HEK293 (cell line): ENCODE measurements around the gene GPR153.

Source experiments
- CTCF ChIA-PET: fragments of 350-600 bp; formaldehyde crosslinking; extraction: SDS; loops from one replicate; lab custom pipeline; 2021; ENCODE audit warnings: antibody characterized with exemption; lab: Yijun Ruan, JAX
- POLR2A ChIA-PET: fragments of 300-600 bp; formaldehyde crosslinking; extraction: SDS; loops from one replicate; lab custom pipeline; 2020; ENCODE audit warnings: antibody characterized with exemption, inconsistent platforms; lab: Yijun Ruan, JAX
- H3K27ac ChIP-seq: fragments of 200-500 bp; sonication (Bioruptor generic); 2 replicates; pipeline ENCODE4 v1.5.1; 2014; ENCODE audit warnings: low read depth, low read length, control low read depth, inconsistent platforms; ENCODE audit errors: extremely low read depth
- H3K36me3 ChIP-seq, 2 experiments: fragments of 200-500 bp in 1 of 2; sonication (Bioruptor generic) in 1 of 2; 1 replicate in 1 of 2; 2 replicates in 1 of 2; pipeline ENCODE4 v1.5.1; 2014 to 2017; ENCODE audit warnings: inconsistent platforms in 2 of 2, low read length in 2 of 2; ENCODE audit not compliant: control insufficient read depth in 2 of 2, insufficient read depth in 1 of 2
- H3K4me1 ChIP-seq: fragments of 200-500 bp; sonication (Bioruptor generic); 2 replicates; pipeline ENCODE4 v1.5.1; 2014; ENCODE audit warnings: mild to moderate bottlenecking, low read length, inconsistent platforms; ENCODE audit not compliant: control insufficient read depth, insufficient read depth
- H3K4me3 ChIP-seq: 2 replicates; pipeline ENCODE4 v1.5.1; 2011; ENCODE audit warnings: low read depth, mild to moderate bottlenecking, control low read depth, low read length, moderate library complexity
- H3K9me3 ChIP-seq: fragments of 200-500 bp; sonication (Bioruptor generic); 2 replicates; pipeline ENCODE4 v1.5.1; 2014; ENCODE audit warnings: low read depth, low read length, inconsistent platforms; ENCODE audit not compliant: control insufficient read depth, insufficient read depth
- BCL6B ChIP-seq: fragments of 450-650 bp; formaldehyde crosslinking; IDR thresholded peaks from 2 replicates; pipeline ENCODE4 v1.5.1; 2017; ENCODE audit warnings: missing biosample characterization, missing genetic modification characterization
- CTCF ChIP-seq: fragments of 450-650 bp; formaldehyde crosslinking; IDR thresholded peaks from 2 replicates; pipeline ENCODE4 v1.5.1; 2016; ENCODE audit warnings: missing biosample characterization, missing genetic modification characterization
- REST ChIP-seq: fragments of 450-650 bp; formaldehyde crosslinking; IDR thresholded peaks from 2 replicates; pipeline ENCODE4 v1.5.1; 2016; ENCODE audit warnings: missing biosample characterization, missing genetic modification characterization
- SCRT2 ChIP-seq: fragments of 450-650 bp; formaldehyde crosslinking; IDR thresholded peaks from 2 replicates; pipeline ENCODE4 v1.5.1; 2016; ENCODE audit warnings: missing biosample characterization, missing genetic modification characterization
- ZBTB7A ChIP-seq: fragments of 450-650 bp; formaldehyde crosslinking; IDR thresholded peaks from 2 replicates; pipeline ENCODE4 v1.5.1; 2016; ENCODE audit warnings: low read depth, missing biosample characterization, missing genetic modification characterization
- ZNF121 ChIP-seq: fragments of 450-650 bp; formaldehyde crosslinking; IDR thresholded peaks from 2 replicates; pipeline ENCODE4 v1.5.1; 2016; ENCODE audit warnings: missing biosample characterization, missing genetic modification characterization
- ZNF280C ChIP-seq: fragments of 450-650 bp; formaldehyde crosslinking; IDR thresholded peaks from 2 replicates; pipeline ENCODE4 v1.5.1; 2016; ENCODE audit warnings: missing biosample characterization, missing genetic modification characterization
- ZNF335 ChIP-seq: fragments of 450-650 bp; formaldehyde crosslinking; conservative IDR thresholded peaks from 2 replicates; pipeline ENCODE4 v1.5.1; 2016; ENCODE audit warnings: missing biosample characterization, missing genetic modification characterization
- ZNF341 ChIP-seq: fragments of 450-650 bp; formaldehyde crosslinking; IDR thresholded peaks from 2 replicates; pipeline ENCODE4; 2016; ENCODE audit warnings: low read depth, missing biosample characterization, missing genetic modification characterization
- ZNF473 ChIP-seq: fragments of 450-650 bp; formaldehyde crosslinking; IDR thresholded peaks from 2 replicates; pipeline ENCODE4 v1.5.1; 2017; ENCODE audit warnings: missing biosample characterization, missing genetic modification characterization
- ZNF529 ChIP-seq: fragments of 450-650 bp; formaldehyde crosslinking; IDR thresholded peaks from 2 replicates; pipeline ENCODE4 v1.5.1; 2017; ENCODE audit warnings: missing genetic modification characterization, missing biosample characterization; ENCODE audit not compliant: insufficient replicate concordance
- ZNF560 ChIP-seq: fragments of 450-650 bp; formaldehyde crosslinking; IDR thresholded peaks from 2 replicates; pipeline ENCODE4 v1.5.1; 2017; ENCODE audit warnings: missing biosample characterization, missing genetic modification characterization, borderline replicate concordance
- ZNF600 ChIP-seq: fragments of 450-650 bp; formaldehyde crosslinking; IDR thresholded peaks from 2 replicates; pipeline ENCODE4 v1.5.1; 2016; ENCODE audit warnings: missing biosample characterization, missing genetic modification characterization
- ZNF692 ChIP-seq: fragments of 450-650 bp; formaldehyde crosslinking; IDR thresholded peaks from 2 replicates; pipeline ENCODE4 v1.5.1; 2016; ENCODE audit warnings: missing biosample characterization, missing genetic modification characterization
- ZSCAN16 ChIP-seq: fragments of 450-650 bp; formaldehyde crosslinking; IDR thresholded peaks from 2 replicates; pipeline ENCODE4 v1.5.1; 2016; ENCODE audit warnings: missing biosample characterization, missing genetic modification characterization
- ZSCAN23 ChIP-seq: fragments of 450-650 bp; formaldehyde crosslinking; IDR thresholded peaks from 2 replicates; pipeline ENCODE4 v1.5.1; 2016; ENCODE audit warnings: missing biosample characterization, missing genetic modification characterization

The GPR153 gene

GRCh38 chr1:6280761-6281451 is 20.0 kb upstream of the GPR153 start:
- peak; percentile 82 for TF ChIP-seq ZNF121 (tag by site-specific recombination)
- no peak for TF ChIP-seq ZNF335
- no peak for TF ChIP-seq ZNF280C
- TF ChIP-seq BCL6B, result no peak
- TF ChIP-seq ZNF341 (tag by site-specific recombination), result peak; percentile 39; the same call in 1 of the 2 replicates
- TF ChIP-seq ZNF600, result no peak
- TF ChIP-seq ZNF473, result no peak
- no peak for TF ChIP-seq ZSCAN16 (tag by site-specific recombination)
- peak; percentile 63 for TF ChIP-seq CTCF (tag by site-specific recombination)
- Histone ChIP-seq H3K9me3 (no peaks in the 10 kb centered on the region), H3K4me3 (no peak overlapping the region), H3K27ac (no peak overlapping the region), H3K4me1 (no peaks in the 10 kb centered on the region), H3K36me3 (peaks cover 0 to 38% of the 10 kb centered on the region in 2 experiments; a peak in 1 of 3 replicates)
- ChIA-PET CTCF (interaction anchor here (0.6 to 1.0 kb wide), 2 partner anchors 9 to 242 kb away, joined by 3 read pairs; no protein-coding TSS in a partner anchor), POLR2A (no interaction called here)

GRCh38 chr1:6279613-6280383 is 18.9 kb upstream of the GPR153 start:
- TF ChIP-seq SCRT2 (tag by site-specific recombination), result 0 out of 2 replicates have a peak, but pooled peaks have one; percentile 9
- TF ChIP-seq ZSCAN23, result no peak
- TF ChIP-seq ZNF121 (tag by site-specific recombination), result no peak
- no peak for TF ChIP-seq ZNF560 (tag by site-specific recombination)
- no peak for TF ChIP-seq ZBTB7A (tag by site-specific recombination)
- ChIA-PET CTCF (interaction anchor here (0.6 to 1.0 kb wide), 4 partner anchors 8 to 75 kb away, joined by 3 to 6 read pairs (median 4); no protein-coding TSS in a partner anchor), POLR2A (no interaction called here)
- no peaks in the 10 kb centered on the region for H3K4me1 ChIP-seq
- no peaks in the 10 kb centered on the region for H3K9me3 ChIP-seq
- H3K36me3 ChIP-seq, result peaks cover 0 to 34% of the 10 kb centered on the region in 2 experiments; a peak in 1 of 3 replicates
- H3K4me3 ChIP-seq, result no peak overlapping the region
- H3K27ac ChIP-seq, result no peak overlapping the region

GRCh38 chr1:6279066-6279465 is 18.2 kb upstream of the GPR153 start:
- H3K9me3 ChIP-seq, result no peaks in the 10 kb centered on the region
- H3K4me3 ChIP-seq, result no peak overlapping the region
- CTCF ChIA-PET, result no interaction called here
- H3K27ac ChIP-seq, result no peak overlapping the region
- H3K36me3 ChIP-seq, result peaks cover 0 to 40% of the 10 kb centered on the region in 2 experiments; a peak in 1 of 3 replicates
- POLR2A ChIA-PET, result no interaction called here
- H3K4me1 ChIP-seq, result no peaks in the 10 kb centered on the region
- no peak for TF ChIP-seq ZNF341 (tag by site-specific recombination)
- no peak for TF ChIP-seq ZNF529 (tag by site-specific recombination)
- TF ChIP-seq REST, result no peak
- no peak for TF ChIP-seq ZNF692 (tag by site-specific recombination)
